ENCODE measurements around the gene ST8SIA4. TPM values are rescaled to one million over a fixed set of nuclear protein-coding genes. Genes with fewer than 3 reads are reported as not detected.

ST8SIA4 gene
- total and polyA plus RNA-seq, 4 donors, result 0.10 to 19.7 (median 9.4) TPM

- 43 to 46% methylated on average over 8 of the region's 8 CpGs for WGBS, 2 donors
- ATAC-seq (ENCODE audit: low FRiP score) (no peak), DNase-seq (no peak)
- Histone ChIP-seq H3K4me3 (ENCODE audit: low read length in 2 of 2) (no peak overlapping the region), H3K9me3 (ENCODE audit: control insufficient read depth, low read length) (no peaks in the 10 kb centered on the region), H3K27me3 (ENCODE audit: control insufficient read depth in 1 of 2, insufficient read depth in 2 of 2, low read length in 1 of 2) (no peaks in the 10 kb centered on the region), H3K4me1 (ENCODE audit: control insufficient read depth in 1 of 2, insufficient read depth in 2 of 2, low read length in 2 of 2) (no peaks in the 10 kb centered on the region), H3K27ac (ENCODE audit: low read depth in 1 of 2, low read length in 2 of 2) (no peak overlapping the region), H3K36me3 (ENCODE audit: control insufficient read depth in 1 of 2, insufficient read depth in 2 of 2, low read length in 1 of 2) (no peaks in the 10 kb centered on the region)
- intact Hi-C loops (cut with DNase I), result no loop called here
Measured at GRCh38 chr5:100757618-100758017, 145.5 kb downstream of the ST8SIA4 start.

Small RNA genes lying within 50 kb of the gene (microRNA-seq; reads per million reads assigned to microRNA genes)
- gene MIR548P, result 0 reads per million in 2 donors

Measured in aorta (tissue), 5 donors.